K562 (cell line): ENCODE data around the gene SRPK1. TPM values are rescaled to one million over a fixed set of nuclear protein-coding genes. Genes with fewer than 3 reads are reported as not detected.

Source experiments
- ASH1L ChIP-seq: fragments of 450-650 bp; IDR thresholded peaks from 2 replicates; pipeline ENCODE4 v1.6.1; 2018; ENCODE audit warnings: borderline replicate concordance, mild to moderate bottlenecking, low read depth; ENCODE audit not compliant: partially characterized antibody
- CBFA2T3 ChIP-seq: fragments of 450-650 bp; IDR thresholded peaks from 2 replicates; pipeline ENCODE4 v1.6.1; 2017
- CEBPB ChIP-seq: fragments of 450-650 bp; IDR thresholded peaks from 2 replicates; pipeline ENCODE4 v1.6.1; 2016; ENCODE audit warnings: missing genetic modification characterization, missing compliant biosample characterization
- JUND ChIP-seq, 2 experiments: IDR thresholded peaks; 2 replicates in 1 of 2; 3 replicates in 1 of 2; pipeline ENCODE4 v1.6.1; 2011; ENCODE audit warnings: borderline replicate concordance in 2 of 2, low read depth in 2 of 2, low read length in 2 of 2, improper control_type of control experiment in 1 of 2, missing biosample characterization in 1 of 2, missing genetic modification characterization in 1 of 2, missing genetic modification reagents in 1 of 2
- MYBL2 ChIP-seq, 2 experiments: fragments of 450-650 bp in 1 of 2; sonication (generic) in 1 of 2; formaldehyde crosslinking in 1 of 2; IDR thresholded peaks; 2 replicates each; pipeline versions ENCODE4 v1.6.1 to v1.8.1; 2017 to 2022; ENCODE audit warnings: borderline replicate concordance in 1 of 2, inconsistent platforms in 1 of 2, low read depth in 1 of 2, mild to moderate bottlenecking in 1 of 2, missing genetic modification reagents in 1 of 2, moderate library complexity in 1 of 2
- ZNF3 ChIP-seq: fragments of 250-450 bp; sonication (Bioruptor Pico); IDR thresholded peaks from 2 replicates; pipeline ENCODE4 v1.5.0; 2021; ENCODE audit warnings: mild to moderate bottlenecking, moderate library complexity
- ZSCAN29 ChIP-seq: fragments of 450-650 bp; IDR thresholded peaks from 2 replicates; pipeline ENCODE4 v1.6.1; 2017
- polyA plus RNA-seq, 8 experiments: library from polyadenylated mRNA; depleted of rRNA in 4 of 8; stranded (reverse) in 5 of 8; unstranded in 3 of 8; fragments of >200 nt; fragmentation: Nextera tagmentation in 2 of 8; fragmentation: Illumina TruSeq in 1 of 8; extraction: Ambion mirVana in 2 of 8; extraction: Trizol in 1 of 8; gene quantifications; 2 replicates each; pipeline versions ENCODE4 v1.2.1 to v1.2.3, GENCODE V29; 2011 to 2014; ENCODE audit warnings: inconsistent platforms in 1 of 8, missing spikeins in 1 of 8
- total RNA-seq, 7 experiments: library from RNA; depleted of rRNA in 6 of 7; stranded (reverse); fragments of >200 nt in 6 of 7; fragmentation: Illumina TruSeq in 2 of 7; extraction: Trizol in 2 of 7; gene quantifications; 2 replicates each; pipeline versions ENCODE4 v1.2.1 to v1.2.3, GENCODE V29; 2011 to 2021; ENCODE audit warnings: low replicate concordance in 1 of 7
- TF ChIP-seq, protein P1 (sequence below), 2 experiments: fragments of 450-650 bp in 1 of 2; IDR thresholded peaks; 2 replicates each; pipeline ENCODE4 v1.6.1; 2011 to 2017; ENCODE audit warnings: low read depth in 2 of 2, antibody characterized with exemption in 1 of 2, borderline replicate concordance in 1 of 2, low read length in 1 of 2, mild to moderate bottlenecking in 1 of 2, mixed read lengths in 1 of 2; ENCODE audit not compliant: control insufficient read depth in 1 of 2
- TF ChIP-seq, protein P2 (sequence below): fragments of 250-450 bp; sonication (Bioruptor Pico); IDR thresholded peaks from 2 replicates; pipeline ENCODE4 v1.4.0; 2020; ENCODE audit warnings: mild to moderate bottlenecking, moderate library complexity
- TF ChIP-seq, protein P3 (sequence below): sonication (generic); formaldehyde crosslinking; IDR thresholded peaks from 2 replicates; pipeline ENCODE4 v1.5.0; 2020; ENCODE audit warnings: missing genetic modification reagents
- TF ChIP-seq, protein P4 (sequence below): sonication (generic); formaldehyde crosslinking; IDR thresholded peaks from 2 replicates; pipeline ENCODE4 v1.8.1; 2023; ENCODE audit warnings: missing genetic modification reagents, mild to moderate bottlenecking, borderline replicate concordance

The SRPK1 gene
- total and polyA plus RNA-seq, 9 of the 15 experiments (the other 6 are each of a cell fraction or from before 2014, with no cell fraction given) = 99.6 to 185 (median 159) TPM

DNA sequence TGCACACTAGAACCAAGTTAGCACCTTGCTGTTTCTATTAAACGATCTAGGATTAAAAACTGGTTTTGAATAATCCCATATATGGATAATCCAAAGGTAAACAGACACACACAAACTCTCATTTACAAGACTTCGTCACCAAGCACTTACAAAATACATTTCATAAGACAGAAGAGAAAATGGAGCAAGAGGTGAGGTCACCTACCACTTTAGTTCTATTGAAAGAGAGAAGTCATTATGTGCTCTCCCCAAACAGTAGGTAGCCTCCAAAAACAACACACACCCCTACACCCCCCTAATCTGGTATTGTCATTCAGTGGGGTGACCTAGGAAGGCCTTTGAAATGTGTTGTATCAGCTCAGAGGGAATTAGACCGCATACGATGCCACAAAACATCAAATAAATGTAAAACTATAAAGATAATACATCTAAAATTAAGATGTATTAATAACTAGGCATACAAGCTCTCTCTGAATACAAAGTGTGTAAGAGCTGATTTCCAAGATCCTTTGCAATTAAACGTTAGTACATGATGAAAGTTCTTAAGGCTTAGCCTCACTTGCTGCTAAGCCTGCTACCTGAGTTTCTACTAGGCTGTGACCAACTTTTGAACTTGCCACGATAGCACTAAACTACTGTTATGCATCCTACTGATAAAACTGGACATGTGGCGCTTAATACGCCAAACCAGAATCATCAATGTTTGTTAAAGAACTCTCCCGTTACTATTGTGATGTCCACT is 1.6 kb downstream of the SRPK1 start (continued):
- TF ChIP-seq JUND (IDR thresholded peaks at IDR 0.05; ENCODE audit: borderline replicate concordance, low read depth, low read length) = no peak
- peak; percentile 7; the same call in 1 of the 3 replicates for TF ChIP-seq JUND (tag; IDR thresholded peaks at IDR 0.05; ENCODE audit: borderline replicate concordance, low read depth, low read length)
- 0 out of 2 replicates have a peak, but pooled peaks have one; percentile 40 for TF ChIP-seq ZSCAN29
- TF ChIP-seq, protein P1, sequence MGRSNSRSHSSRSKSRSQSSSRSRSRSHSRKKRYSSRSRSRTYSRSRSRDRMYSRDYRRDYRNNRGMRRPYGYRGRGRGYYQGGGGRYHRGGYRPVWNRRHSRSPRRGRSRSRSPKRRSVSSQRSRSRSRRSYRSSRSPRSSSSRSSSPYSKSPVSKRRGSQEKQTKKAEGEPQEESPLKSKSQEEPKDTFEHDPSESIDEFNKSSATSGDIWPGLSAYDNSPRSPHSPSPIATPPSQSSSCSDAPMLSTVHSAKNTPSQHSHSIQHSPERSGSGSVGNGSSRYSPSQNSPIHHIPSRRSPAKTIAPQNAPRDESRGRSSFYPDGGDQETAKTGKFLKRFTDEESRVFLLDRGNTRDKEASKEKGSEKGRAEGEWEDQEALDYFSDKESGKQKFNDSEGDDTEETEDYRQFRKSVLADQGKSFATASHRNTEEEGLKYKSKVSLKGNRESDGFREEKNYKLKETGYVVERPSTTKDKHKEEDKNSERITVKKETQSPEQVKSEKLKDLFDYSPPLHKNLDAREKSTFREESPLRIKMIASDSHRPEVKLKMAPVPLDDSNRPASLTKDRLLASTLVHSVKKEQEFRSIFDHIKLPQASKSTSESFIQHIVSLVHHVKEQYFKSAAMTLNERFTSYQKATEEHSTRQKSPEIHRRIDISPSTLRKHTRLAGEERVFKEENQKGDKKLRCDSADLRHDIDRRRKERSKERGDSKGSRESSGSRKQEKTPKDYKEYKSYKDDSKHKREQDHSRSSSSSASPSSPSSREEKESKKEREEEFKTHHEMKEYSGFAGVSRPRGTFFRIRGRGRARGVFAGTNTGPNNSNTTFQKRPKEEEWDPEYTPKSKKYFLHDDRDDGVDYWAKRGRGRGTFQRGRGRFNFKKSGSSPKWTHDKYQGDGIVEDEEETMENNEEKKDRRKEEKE (IDR thresholded peaks at IDR 0.05; ENCODE audit: borderline replicate concordance in 1 of 2, control insufficient read depth in 1 of 2, low read depth in 2 of 2, low read length in 1 of 2) = 0 out of 4 replicates have a peak, but pooled peaks of 1 of the 2 experiments have one; percentile 22
- TF ChIP-seq ZNF3 (CRISPR knock-in tag) = no peak
- no peak for TF ChIP-seq ASH1L
- TF ChIP-seq, protein P2, sequence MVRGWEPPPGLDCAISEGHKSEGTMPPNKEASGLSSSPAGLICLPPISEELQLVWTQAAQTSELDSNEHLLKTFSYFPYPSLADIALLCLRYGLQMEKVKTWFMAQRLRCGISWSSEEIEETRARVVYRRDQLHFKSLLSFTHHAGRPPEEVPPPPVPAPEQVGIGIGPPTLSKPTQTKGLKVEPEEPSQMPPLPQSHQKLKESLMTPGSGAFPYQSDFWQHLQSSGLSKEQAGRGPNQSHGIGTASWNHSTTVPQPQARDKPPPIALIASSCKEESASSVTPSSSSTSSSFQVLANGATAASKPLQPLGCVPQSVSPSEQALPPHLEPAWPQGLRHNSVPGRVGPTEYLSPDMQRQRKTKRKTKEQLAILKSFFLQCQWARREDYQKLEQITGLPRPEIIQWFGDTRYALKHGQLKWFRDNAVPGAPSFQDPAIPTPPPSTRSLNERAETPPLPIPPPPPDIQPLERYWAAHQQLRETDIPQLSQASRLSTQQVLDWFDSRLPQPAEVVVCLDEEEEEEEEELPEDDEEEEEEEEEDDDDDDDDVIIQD (CRISPR knock-in tag) = no peak
- peak; percentile 68 for TF ChIP-seq CEBPB
- TF ChIP-seq, protein P3, sequence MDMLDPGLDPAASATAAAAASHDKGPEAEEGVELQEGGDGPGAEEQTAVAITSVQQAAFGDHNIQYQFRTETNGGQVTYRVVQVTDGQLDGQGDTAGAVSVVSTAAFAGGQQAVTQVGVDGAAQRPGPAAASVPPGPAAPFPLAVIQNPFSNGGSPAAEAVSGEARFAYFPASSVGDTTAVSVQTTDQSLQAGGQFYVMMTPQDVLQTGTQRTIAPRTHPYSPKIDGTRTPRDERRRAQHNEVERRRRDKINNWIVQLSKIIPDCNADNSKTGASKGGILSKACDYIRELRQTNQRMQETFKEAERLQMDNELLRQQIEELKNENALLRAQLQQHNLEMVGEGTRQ (CRISPR knock-in tag) = no peak
- TF ChIP-seq, protein P4, sequence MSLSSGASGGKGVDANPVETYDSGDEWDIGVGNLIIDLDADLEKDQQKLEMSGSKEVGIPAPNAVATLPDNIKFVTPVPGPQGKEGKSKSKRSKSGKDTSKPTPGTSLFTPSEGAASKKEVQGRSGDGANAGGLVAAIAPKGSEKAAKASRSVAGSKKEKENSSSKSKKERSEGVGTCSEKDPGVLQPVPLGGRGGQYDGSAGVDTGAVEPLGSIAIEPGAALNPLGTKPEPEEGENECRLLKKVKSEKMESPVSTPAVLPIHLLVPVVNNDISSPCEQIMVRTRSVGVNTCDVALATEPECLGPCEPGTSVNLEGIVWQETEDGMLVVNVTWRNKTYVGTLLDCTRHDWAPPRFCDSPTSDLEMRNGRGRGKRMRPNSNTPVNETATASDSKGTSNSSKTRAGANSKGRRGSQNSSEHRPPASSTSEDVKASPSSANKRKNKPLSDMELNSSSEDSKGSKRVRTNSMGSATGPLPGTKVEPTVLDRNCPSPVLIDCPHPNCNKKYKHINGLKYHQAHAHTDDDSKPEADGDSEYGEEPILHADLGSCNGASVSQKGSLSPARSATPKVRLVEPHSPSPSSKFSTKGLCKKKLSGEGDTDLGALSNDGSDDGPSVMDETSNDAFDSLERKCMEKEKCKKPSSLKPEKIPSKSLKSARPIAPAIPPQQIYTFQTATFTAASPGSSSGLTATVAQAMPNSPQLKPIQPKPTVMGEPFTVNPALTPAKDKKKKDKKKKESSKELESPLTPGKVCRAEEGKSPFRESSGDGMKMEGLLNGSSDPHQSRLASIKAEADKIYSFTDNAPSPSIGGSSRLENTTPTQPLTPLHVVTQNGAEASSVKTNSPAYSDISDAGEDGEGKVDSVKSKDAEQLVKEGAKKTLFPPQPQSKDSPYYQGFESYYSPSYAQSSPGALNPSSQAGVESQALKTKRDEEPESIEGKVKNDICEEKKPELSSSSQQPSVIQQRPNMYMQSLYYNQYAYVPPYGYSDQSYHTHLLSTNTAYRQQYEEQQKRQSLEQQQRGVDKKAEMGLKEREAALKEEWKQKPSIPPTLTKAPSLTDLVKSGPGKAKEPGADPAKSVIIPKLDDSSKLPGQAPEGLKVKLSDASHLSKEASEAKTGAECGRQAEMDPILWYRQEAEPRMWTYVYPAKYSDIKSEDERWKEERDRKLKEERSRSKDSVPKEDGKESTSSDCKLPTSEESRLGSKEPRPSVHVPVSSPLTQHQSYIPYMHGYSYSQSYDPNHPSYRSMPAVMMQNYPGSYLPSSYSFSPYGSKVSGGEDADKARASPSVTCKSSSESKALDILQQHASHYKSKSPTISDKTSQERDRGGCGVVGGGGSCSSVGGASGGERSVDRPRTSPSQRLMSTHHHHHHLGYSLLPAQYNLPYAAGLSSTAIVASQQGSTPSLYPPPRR (CRISPR knock-in tag) = no peak
- no peak for TF ChIP-seq MYBL2 (IDR thresholded peaks at IDR 0.05; ENCODE audit: low read depth)
- no peak for TF ChIP-seq MYBL2 (CRISPR knock-in tag; IDR thresholded peaks at IDR 0.05; ENCODE audit: borderline replicate concordance)
- peak; percentile 37; the same call in 1 of the 2 replicates for TF ChIP-seq CBFA2T3
